Measurements from ENCODE around the gene OXCT2. TPM values are rescaled to one million over a fixed set of nuclear protein-coding genes. Genes with fewer than 3 reads are reported as not detected.
A peak's percentile ranks its signal among the peaks of the same experiment; 100 is the strongest.

The OXCT2 gene
- total and polyA plus RNA-seq, 9 of the 15 experiments (the other 6 are each of a cell fraction or from before 2014, with no cell fraction given): 0.08 to 0.64 (median 0.22) TPM; not detected in 2

GRCh38 chr1:39788758-39789570 is 17.8 kb upstream of the OXCT2 start, which contains the start of gene BMP8B (continued):
- peak; percentile 84; the same call in 1 of the 2 replicates for TF ChIP-seq ZNF431 (CRISPR knock-in tag; IDR thresholded peaks at IDR 0.05)
- no peak for TF ChIP-seq SRSF3 (IDR thresholded peaks at IDR 0.05; ENCODE audit: insufficient read depth, low read length)
- TF ChIP-seq L3MBTL2 (IDR thresholded peaks at IDR 0.05): peak; percentile 94
- no peak for TF ChIP-seq CBFA2T3 (IDR thresholded peaks at IDR 0.05)
- no peak for TF ChIP-seq TCF15 (CRISPR knock-in tag; IDR thresholded peaks at IDR 0.05)
- TF ChIP-seq TSHZ1 (CRISPR knock-in tag; IDR thresholded peaks at IDR 0.05): no peak
- no peak for TF ChIP-seq ELF2 (CRISPR knock-in tag; IDR thresholded peaks at IDR 0.05)
- peak; percentile 38; the same call in 1 of the 2 replicates for TF ChIP-seq MGA (IDR thresholded peaks at IDR 0.05)
- TF ChIP-seq SMAD4 (CRISPR knock-in tag; conservative IDR thresholded peaks at IDR 0.05): peak; percentile 59; the same call in 1 of the 2 replicates
- TF ChIP-seq CCNT2 (IDR thresholded peaks at IDR 0.05; ENCODE audit: borderline replicate concordance, extremely low read depth, insufficient read length, low read depth, low read length): peak; percentile 32
- no peak for TF ChIP-seq HMG20B (CRISPR knock-in tag; IDR thresholded peaks at IDR 0.05)

Measured in K562 (cell line).